Measurements from ENCODE around the gene HIPK2.

Gene HIPK2

GRCh38 chr7:139631520-139632031, 146.2 kb downstream of the HIPK2 start:
- Histone ChIP-seq H3K36me3 (ENCODE audit: control insufficient read depth in 4 of 4, insufficient read depth in 4 of 4, low read length in 3 of 4) (peaks cover 0 to 10% (median 2%) of the 10 kb centered on the region in 4 experiments), H3K9me3 (ENCODE audit: control extremely low read depth in 1 of 5, control insufficient read depth in 4 of 5, insufficient read depth in 2 of 5, low read depth in 1 of 5, low read length in 4 of 5) (no peaks in the 10 kb centered on the region), H3K4me3 (ENCODE audit: control insufficient read depth in 1 of 7, extremely low read depth in 1 of 7, insufficient read depth in 4 of 7, low read depth in 2 of 7, low read length in 6 of 7) (peak overlapping the region in 2 of 7 experiments; percentile 2 to 44), H3K27me3 (replicated peaks in 2 of 5; ENCODE audit: control insufficient read depth in 4 of 5, insufficient read depth in 5 of 5, low read length in 4 of 5) (no peaks in the 10 kb centered on the region), H3K4me1 (ENCODE audit: control extremely low read depth in 1 of 4, control insufficient read depth in 4 of 4, insufficient read depth in 4 of 4, low read length in 3 of 4) (peaks cover 28 to 83% (median 76%) of the 10 kb centered on the region in 4 experiments), H3K27ac (ENCODE audit: insufficient read depth in 1 of 2, low read depth in 1 of 2, low read length in 2 of 2, poor library complexity in 1 of 2, severe bottlenecking in 2 of 2) (peak overlapping the region; percentile 73 to 81)
- ChIA-PET POLR2A (interaction anchor here (1.0 kb wide), 1 partner anchor 71 kb away, joined by 3 read pairs; no protein-coding TSS in a partner anchor), CTCF (interaction anchor here (0.6 to 5.4 kb wide), 8 partner anchors 10 to 426 kb away, joined by 3 to 52 read pairs (median 5); no protein-coding TSS in a partner anchor)
- no peak for DNase-seq
- WGBS (ENCODE audit: insufficient coverage) = 60% methylated on average over 2 of the region's 5 CpGs

- peak; percentile 70 to 92 (median 86) for DNase-seq
- ChIA-PET POLR2A (interaction anchor here (0.6 kb wide), 1 partner anchor 235 kb away, joined by 3 read pairs; no protein-coding TSS in a partner anchor), CTCF (interaction anchor here (0.6 to 5.4 kb wide), 7 partner anchors 11 to 427 kb away, joined by 3 to 52 read pairs (median 5); no protein-coding TSS in a partner anchor)
- Histone ChIP-seq H3K27ac (ENCODE audit: insufficient read depth in 1 of 2, low read depth in 1 of 2, low read length in 2 of 2, poor library complexity in 1 of 2, severe bottlenecking in 2 of 2) (peak overlapping the region; percentile 73 to 81), H3K4me1 (ENCODE audit: control extremely low read depth in 1 of 4, control insufficient read depth in 4 of 4, insufficient read depth in 4 of 4, low read length in 3 of 4) (peaks cover 32 to 81% (median 74%) of the 10 kb centered on the region in 4 experiments), H3K4me3 (ENCODE audit: control insufficient read depth in 1 of 7, extremely low read depth in 1 of 7, insufficient read depth in 4 of 7, low read depth in 2 of 7, low read length in 6 of 7) (peak overlapping the region in 3 of 7 experiments; percentile 6 to 44 (median 21)), H3K36me3 (ENCODE audit: control insufficient read depth in 4 of 4, insufficient read depth in 4 of 4, low read length in 3 of 4) (peaks cover 0 to 10% (median 0%) of the 10 kb centered on the region in 4 experiments), H3K9me3 (ENCODE audit: control extremely low read depth in 1 of 5, control insufficient read depth in 4 of 5, insufficient read depth in 2 of 5, low read depth in 1 of 5, low read length in 4 of 5) (no peaks in the 10 kb centered on the region), H3K27me3 (replicated peaks in 2 of 5; ENCODE audit: control insufficient read depth in 4 of 5, insufficient read depth in 5 of 5, low read length in 4 of 5) (no peaks in the 10 kb centered on the region)
- 52% methylated on average over 13 of the region's 19 CpGs for WGBS (ENCODE audit: insufficient coverage)
Measured at GRCh38 chr7:139630643-139631519, 146.9 kb downstream of the HIPK2 start.

GRCh38 chr7:139629392-139630082, 148.3 kb downstream of the HIPK2 start:
- CTCF ChIA-PET = interaction anchor here (0.7 to 5.4 kb wide), 8 partner anchors 10 to 18 kb away, joined by 3 to 52 read pairs (median 8); no protein-coding TSS in a partner anchor
- POLR2A ChIA-PET = no interaction called here
- H3K9me3 ChIP-seq (ENCODE audit: control extremely low read depth in 1 of 5, control insufficient read depth in 4 of 5, insufficient read depth in 2 of 5, low read depth in 1 of 5, low read length in 4 of 5) = no peaks in the 10 kb centered on the region
- peak overlapping the region in 3 of 7 experiments; percentile 16 to 46 (median 22) for H3K4me3 ChIP-seq (ENCODE audit: control insufficient read depth in 1 of 7, extremely low read depth in 1 of 7, insufficient read depth in 4 of 7, low read depth in 2 of 7, low read length in 6 of 7)
- no peak for DNase-seq
- no peaks in the 10 kb centered on the region for H3K27me3 ChIP-seq (replicated peaks in 2 of 5; ENCODE audit: control insufficient read depth in 4 of 5, insufficient read depth in 5 of 5, low read length in 4 of 5)
- peaks cover 0 to 22% (median under 1%) of the 10 kb centered on the region in 4 experiments for H3K36me3 ChIP-seq (ENCODE audit: control insufficient read depth in 4 of 4, insufficient read depth in 4 of 4, low read length in 3 of 4)
- WGBS (ENCODE audit: insufficient coverage) = 95% methylated on average over 4 of the region's 4 CpGs
- peaks cover 34 to 77% (median 74%) of the 10 kb centered on the region in 4 experiments for H3K4me1 ChIP-seq (ENCODE audit: control extremely low read depth in 1 of 4, control insufficient read depth in 4 of 4, insufficient read depth in 4 of 4, low read length in 3 of 4)
- no peak overlapping the region for H3K27ac ChIP-seq (ENCODE audit: insufficient read depth in 1 of 2, low read depth in 1 of 2, low read length in 2 of 2, poor library complexity in 1 of 2, severe bottlenecking in 2 of 2)

- H3K9me3 ChIP-seq (ENCODE audit: control extremely low read depth in 1 of 5, control insufficient read depth in 4 of 5, insufficient read depth in 2 of 5, low read depth in 1 of 5, low read length in 4 of 5) = no peaks in the 10 kb centered on the region
- POLR2A ChIA-PET = interaction anchor here (0.7 to 1.1 kb wide), 3 partner anchors 8 to 382 kb away, joined by 3 to 4 read pairs (median 3); no protein-coding TSS in a partner anchor
- CTCF ChIA-PET = interaction anchor here (0.6 to 2.7 kb wide), 9 partner anchors 8 to 377 kb away, joined by 3 to 17 read pairs (median 3); no protein-coding TSS in a partner anchor
- DNase-seq = no peak
- H3K36me3 ChIP-seq (ENCODE audit: control insufficient read depth in 4 of 4, insufficient read depth in 4 of 4, low read length in 3 of 4) = peaks cover 0 to 22% (median 2%) of the 10 kb centered on the region in 4 experiments
- H3K27me3 ChIP-seq (replicated peaks in 2 of 5; ENCODE audit: control insufficient read depth in 4 of 5, insufficient read depth in 5 of 5, low read length in 4 of 5) = no peaks in the 10 kb centered on the region
- H3K4me3 ChIP-seq (ENCODE audit: control insufficient read depth in 1 of 7, extremely low read depth in 1 of 7, insufficient read depth in 4 of 7, low read depth in 2 of 7, low read length in 6 of 7) = no peak overlapping the region
- WGBS (ENCODE audit: insufficient coverage) = 89% methylated on average over 3 of the region's 4 CpGs
- H3K4me1 ChIP-seq (ENCODE audit: control extremely low read depth in 1 of 4, control insufficient read depth in 4 of 4, insufficient read depth in 4 of 4, low read length in 3 of 4) = peaks cover 32 to 89% (median 74%) of the 10 kb centered on the region in 4 experiments
- H3K27ac ChIP-seq (ENCODE audit: insufficient read depth in 1 of 2, low read depth in 1 of 2, low read length in 2 of 2, poor library complexity in 1 of 2, severe bottlenecking in 2 of 2) = peak overlapping the region; percentile 48 to 63
Measured at GRCh38 chr7:139627831-139628230, 150.0 kb downstream of the HIPK2 start.

GRCh38 chr7:139626817-139627216, 151.0 kb downstream of the HIPK2 start:
- Histone ChIP-seq H3K4me1 (ENCODE audit: control extremely low read depth in 1 of 4, control insufficient read depth in 4 of 4, insufficient read depth in 4 of 4, low read length in 3 of 4) (peaks cover 32 to 83% (median 70%) of the 10 kb centered on the region in 4 experiments), H3K4me3 (ENCODE audit: control insufficient read depth in 1 of 7, extremely low read depth in 1 of 7, insufficient read depth in 4 of 7, low read depth in 2 of 7, low read length in 6 of 7) (peak overlapping the region in 2 of 7 experiments; percentile 26 to 40), H3K27ac (ENCODE audit: insufficient read depth in 1 of 2, low read depth in 1 of 2, low read length in 2 of 2, poor library complexity in 1 of 2, severe bottlenecking in 2 of 2) (peak overlapping the region; percentile 48 to 63), H3K9me3 (ENCODE audit: control extremely low read depth in 1 of 5, control insufficient read depth in 4 of 5, insufficient read depth in 2 of 5, low read depth in 1 of 5, low read length in 4 of 5) (no peaks in the 10 kb centered on the region), H3K36me3 (ENCODE audit: control insufficient read depth in 4 of 4, insufficient read depth in 4 of 4, low read length in 3 of 4) (peaks cover 0 to 22% (median 2%) of the 10 kb centered on the region in 4 experiments), H3K27me3 (replicated peaks in 2 of 5; ENCODE audit: control insufficient read depth in 4 of 5, insufficient read depth in 5 of 5, low read length in 4 of 5) (no peaks in the 10 kb centered on the region)
- peak; percentile 76 to 89 (median 86) for DNase-seq
- POLR2A ChIA-PET = no interaction called here
- 0% methylated on average over 1 of the region's 1 CpG for WGBS (ENCODE audit: insufficient coverage)
- CTCF ChIA-PET = interaction anchor here (0.7 to 2.5 kb wide), 5 partner anchors 9 to 379 kb away, joined by 3 to 17 read pairs (median 4); no protein-coding TSS in a partner anchor

- no peaks in the 10 kb centered on the region for H3K9me3 ChIP-seq (ENCODE audit: control extremely low read depth in 1 of 5, control insufficient read depth in 4 of 5, insufficient read depth in 2 of 5, low read depth in 1 of 5, low read length in 4 of 5)
- H3K27me3 ChIP-seq (replicated peaks in 2 of 5; ENCODE audit: control insufficient read depth in 4 of 5, insufficient read depth in 5 of 5, low read length in 4 of 5) = no peaks in the 10 kb centered on the region
- peaks cover 4 to 17% (median 11%) of the 10 kb centered on the region in 4 experiments for H3K36me3 ChIP-seq (ENCODE audit: control insufficient read depth in 4 of 4, insufficient read depth in 4 of 4, low read length in 3 of 4)
- H3K27ac ChIP-seq (ENCODE audit: insufficient read depth in 1 of 2, low read depth in 1 of 2, low read length in 2 of 2, poor library complexity in 1 of 2, severe bottlenecking in 2 of 2) = no peak overlapping the region
- WGBS (ENCODE audit: insufficient coverage) = 83% methylated on average over 2 of the region's 4 CpGs
- H3K4me1 ChIP-seq (ENCODE audit: control extremely low read depth in 1 of 4, control insufficient read depth in 4 of 4, insufficient read depth in 4 of 4, low read length in 3 of 4) = peaks cover 24 to 50% (median 37%) of the 10 kb centered on the region in 4 experiments
- DNase-seq = peak in 2 of 3 donors; percentile 45 to 61
- no peak overlapping the region for H3K4me3 ChIP-seq (ENCODE audit: control insufficient read depth in 1 of 7, extremely low read depth in 1 of 7, insufficient read depth in 4 of 7, low read depth in 2 of 7, low read length in 6 of 7)
- POLR2A ChIA-PET = no interaction called here
- CTCF ChIA-PET = interaction anchor here (1.0 to 9.7 kb wide), 4 partner anchors 9 to 380 kb away, joined by 3 to 164 read pairs (median 108); no protein-coding TSS in a partner anchor
Measured at GRCh38 chr7:139623518-139623917, 154.3 kb downstream of the HIPK2 start.
